HG02678 (cell line): Measurements from ENCODE around the gene TBRG1.

Experiments used
- ATAC-seq: cut with Tn5 transposase; IDR thresholded peaks from one replicate; pipeline ENCODE4 v1.9.1; 2021; ENCODE audit warnings: mild to moderate bottlenecking, moderate library complexity; ENCODE audit not compliant: unreplicated experiment

TBRG1 gene

DNA sequence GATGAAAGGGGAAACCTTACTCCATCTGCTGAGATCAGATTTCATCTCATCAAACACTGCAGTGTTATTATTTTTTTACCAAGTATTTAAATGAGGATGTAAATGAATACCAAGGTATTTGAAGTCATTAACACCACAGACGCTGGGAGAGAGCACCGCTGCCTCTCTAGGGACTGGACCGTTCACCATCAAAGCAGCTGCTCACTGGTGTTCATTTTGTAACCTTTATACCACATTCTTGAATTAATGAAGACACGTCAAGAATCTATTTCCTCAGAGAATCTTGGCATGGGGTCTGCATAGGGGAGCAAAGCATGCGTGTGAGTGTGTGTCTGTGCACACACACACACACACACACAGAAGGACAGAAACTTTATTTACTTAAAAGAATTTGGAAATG is 35.2 kb downstream of the TBRG1 start:
- no peak for ATAC-seq

- ATAC-seq: no peak
Observed at GRCh38 chr11:124658501-124658900, 35.8 kb downstream of the TBRG1 start.

- no peak for ATAC-seq
Observed at GRCh38 chr11:124658986-124659385, 36.3 kb downstream of the TBRG1 start.

- ATAC-seq: no peak
Observed at GRCh38 chr11:124661553-124661952, 38.9 kb downstream of the TBRG1 start.

DNA sequence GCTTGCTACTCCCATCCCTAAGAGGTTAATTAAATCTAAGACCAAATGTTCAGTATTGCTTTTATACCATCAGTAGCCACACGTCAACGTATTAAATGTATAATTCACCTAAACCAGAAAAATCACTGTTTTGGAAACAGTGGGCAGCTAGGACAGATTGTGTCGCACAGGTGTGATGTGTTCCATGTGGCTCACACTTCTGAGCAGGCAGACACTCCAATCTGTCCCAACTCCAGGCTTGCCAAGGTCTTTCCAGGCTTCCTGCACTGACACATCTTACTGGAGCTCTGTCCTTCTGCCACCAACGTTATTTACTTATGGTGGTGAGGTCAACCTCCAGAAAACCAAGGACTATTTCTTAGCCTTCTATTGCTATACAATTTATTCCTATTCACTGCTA is 39.4 kb downstream of the TBRG1 start:
- ATAC-seq: no peak

GRCh38 chr11:124663861-124664260 is 41.2 kb downstream of the TBRG1 start:
- no peak for ATAC-seq

DNA sequence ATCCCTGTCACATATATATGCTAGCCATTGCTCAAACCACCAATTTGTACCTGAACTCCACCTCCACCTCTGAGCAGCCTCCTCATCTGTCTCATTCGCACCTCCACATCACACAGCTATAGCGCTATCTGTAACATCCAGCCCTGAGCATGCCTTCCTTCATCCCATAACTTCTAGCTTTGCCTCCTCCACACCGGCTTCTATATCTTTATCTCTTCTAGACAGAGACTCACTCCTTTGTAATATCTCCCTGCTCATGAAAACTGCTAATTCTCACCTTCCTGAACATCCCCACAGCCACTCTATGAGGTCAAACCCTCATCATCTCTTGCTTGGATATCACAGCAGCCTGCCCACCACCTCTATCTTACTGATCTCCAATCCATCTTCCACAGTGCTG is 44.9 kb downstream of the TBRG1 start:
- no peak for ATAC-seq

- ATAC-seq: peak; percentile 32
Observed at GRCh38 chr11:124669193-124669592, 46.5 kb downstream of the TBRG1 start.

DNA sequence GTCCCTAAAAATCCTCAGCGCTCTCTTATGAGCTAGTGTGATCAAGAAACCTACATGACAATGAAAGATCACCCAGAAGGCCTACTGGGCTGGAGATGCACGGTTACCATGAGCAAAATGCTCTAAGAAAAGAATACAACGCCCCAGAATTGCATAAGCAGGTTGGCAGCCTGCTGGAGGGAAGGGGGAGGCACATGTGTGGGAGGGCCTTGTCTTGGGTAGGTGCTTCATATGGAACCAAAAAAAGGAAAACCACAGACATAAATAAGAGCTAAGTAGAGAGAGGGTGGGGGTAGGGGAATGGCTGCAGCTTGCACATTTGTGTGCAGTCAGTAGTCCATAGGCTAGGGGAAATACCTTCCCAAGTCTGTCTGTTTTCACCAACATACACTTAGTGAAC is 48.1 kb downstream of the TBRG1 start:
- ATAC-seq: peak; percentile 21

GRCh38 chr11:124672536-124673215 is 50.0 kb downstream of the TBRG1 start:
- no peak for ATAC-seq

- peak; percentile 89 for ATAC-seq
Observed at GRCh38 chr11:124673333-124674167, 50.9 kb downstream of the TBRG1 start, which contains the start of the genes SIAE and SPA17. TSS of gene SIAE (minus strand) at chr11:124673739. CDS start at chr11:124673708, 31 bp downstream. TSS of gene SPA17 (plus strand) at chr11:124673904. CDS start at chr11:124675265, 1,361 bp downstream.

DNA sequence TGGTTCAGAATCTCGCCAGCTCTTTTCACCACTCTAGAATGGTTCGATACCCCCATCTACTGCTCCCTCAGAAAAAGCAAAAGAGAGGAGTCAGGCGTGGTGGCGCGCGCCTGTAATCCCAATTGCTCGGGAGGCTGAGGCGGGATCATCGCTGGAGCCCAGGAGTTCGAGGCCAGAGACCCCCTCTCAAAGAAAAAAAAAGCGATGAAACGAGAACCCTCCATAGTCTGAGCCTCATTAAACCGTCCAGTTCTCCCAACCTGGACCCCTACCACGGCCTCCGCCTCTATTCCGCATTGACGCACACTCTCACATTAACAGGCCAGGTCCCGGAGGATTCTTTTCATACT is 51.5 kb downstream of the TBRG1 start:
- ATAC-seq: no peak

DNA sequence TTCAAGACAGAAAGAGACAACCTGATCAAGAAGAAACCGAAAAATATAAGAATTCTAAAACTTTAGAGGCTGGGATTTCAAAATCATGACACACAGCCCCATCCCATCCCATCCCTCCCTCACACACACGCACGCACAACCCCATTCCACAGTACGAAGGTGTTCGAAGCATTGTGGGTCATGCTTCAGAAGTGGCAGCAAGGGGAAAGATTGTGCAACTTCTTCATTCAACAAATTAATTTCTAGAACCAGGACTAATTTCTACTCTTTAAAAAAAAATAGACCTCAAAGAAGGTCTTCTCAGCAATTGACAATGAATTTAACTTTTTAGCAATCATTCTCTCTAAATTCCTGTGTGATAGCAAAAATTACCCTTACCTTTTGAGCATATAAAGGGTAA is 51.9 kb downstream of the TBRG1 start:
- no peak for ATAC-seq

DNA sequence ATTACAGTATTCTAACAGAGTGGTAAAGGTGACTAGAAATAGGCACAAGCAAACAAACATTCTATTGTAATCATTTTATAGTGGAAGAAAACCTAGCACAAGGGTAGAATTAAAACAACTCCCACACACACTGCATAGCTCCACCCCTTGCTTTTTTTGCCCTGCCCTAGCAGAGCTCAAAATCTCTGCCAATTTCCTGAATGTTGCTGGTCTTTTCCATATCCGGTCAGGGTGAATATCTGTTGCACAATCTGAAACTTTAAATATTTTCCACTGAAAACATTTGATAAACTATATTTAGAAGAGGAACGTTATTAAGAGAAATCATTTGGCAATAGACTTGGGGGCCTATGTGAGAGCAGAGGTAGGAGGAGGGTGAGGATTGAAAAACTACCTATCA is 53.7 kb downstream of the TBRG1 start:
- ATAC-seq: no peak

DNA sequence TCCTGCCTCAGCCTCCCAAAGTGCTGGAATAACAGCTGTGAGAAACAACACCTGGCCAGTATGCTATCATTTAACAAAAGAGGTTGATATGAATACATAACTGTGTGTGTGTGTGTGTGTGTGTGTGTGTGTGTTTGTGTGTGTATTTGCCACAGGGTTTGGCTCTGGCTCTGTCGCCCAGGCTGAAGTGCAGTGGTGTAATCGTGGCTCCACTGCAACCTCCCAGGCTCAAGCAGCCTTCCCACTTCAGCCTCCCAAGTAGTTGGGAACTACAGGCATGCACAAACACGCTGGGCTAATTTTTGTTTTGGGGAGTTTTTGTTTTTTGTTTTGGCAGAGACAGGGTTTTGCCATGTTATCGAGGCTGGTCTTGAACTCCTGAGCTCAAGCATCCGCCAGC is 55.8 kb downstream of the TBRG1 start:
- ATAC-seq: no peak

DNA sequence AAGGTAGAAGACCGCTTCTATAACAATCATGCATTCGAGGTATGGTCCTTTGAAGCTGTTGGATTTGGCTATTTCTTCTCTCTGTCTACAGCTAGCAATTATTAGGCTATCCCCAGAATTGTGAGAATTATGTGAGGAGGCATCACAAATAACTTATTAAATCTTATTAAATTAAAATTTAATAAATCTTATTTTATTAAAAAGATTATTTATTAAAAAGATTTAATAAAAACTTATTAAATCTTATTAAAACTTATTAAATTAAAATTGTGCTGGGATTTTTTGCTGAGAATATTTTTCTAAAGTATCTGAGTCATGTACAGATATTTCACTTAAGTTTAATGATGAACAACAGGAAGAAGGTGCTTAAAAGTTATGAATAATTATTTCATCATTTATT is 58.8 kb downstream of the TBRG1 start:
- no peak for ATAC-seq

- no peak for ATAC-seq
Observed at GRCh38 chr11:124682443-124682842, 59.8 kb downstream of the TBRG1 start.
